Nasal cavity respiratory epithelium epithelial cell of viscerocranial mucosa (primary cell): ENCODE results near the gene RNPS1. TPM values are rescaled to one million over a fixed set of nuclear protein-coding genes. Genes with fewer than 3 reads are reported as not detected.

Source experiments
- total RNA-seq: library from RNA; depleted of rRNA; stranded (reverse); fragments of >200 nt; gene quantifications from 2 replicates; pipeline ENCODE4 v1.2.3, GENCODE V29; 2014

The RNPS1 gene, protein sequence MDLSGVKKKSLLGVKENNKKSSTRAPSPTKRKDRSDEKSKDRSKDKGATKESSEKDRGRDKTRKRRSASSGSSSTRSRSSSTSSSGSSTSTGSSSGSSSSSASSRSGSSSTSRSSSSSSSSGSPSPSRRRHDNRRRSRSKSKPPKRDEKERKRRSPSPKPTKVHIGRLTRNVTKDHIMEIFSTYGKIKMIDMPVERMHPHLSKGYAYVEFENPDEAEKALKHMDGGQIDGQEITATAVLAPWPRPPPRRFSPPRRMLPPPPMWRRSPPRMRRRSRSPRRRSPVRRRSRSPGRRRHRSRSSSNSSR
- total RNA-seq: 80.3 and 114 TPM in 2 replicates

DNA sequence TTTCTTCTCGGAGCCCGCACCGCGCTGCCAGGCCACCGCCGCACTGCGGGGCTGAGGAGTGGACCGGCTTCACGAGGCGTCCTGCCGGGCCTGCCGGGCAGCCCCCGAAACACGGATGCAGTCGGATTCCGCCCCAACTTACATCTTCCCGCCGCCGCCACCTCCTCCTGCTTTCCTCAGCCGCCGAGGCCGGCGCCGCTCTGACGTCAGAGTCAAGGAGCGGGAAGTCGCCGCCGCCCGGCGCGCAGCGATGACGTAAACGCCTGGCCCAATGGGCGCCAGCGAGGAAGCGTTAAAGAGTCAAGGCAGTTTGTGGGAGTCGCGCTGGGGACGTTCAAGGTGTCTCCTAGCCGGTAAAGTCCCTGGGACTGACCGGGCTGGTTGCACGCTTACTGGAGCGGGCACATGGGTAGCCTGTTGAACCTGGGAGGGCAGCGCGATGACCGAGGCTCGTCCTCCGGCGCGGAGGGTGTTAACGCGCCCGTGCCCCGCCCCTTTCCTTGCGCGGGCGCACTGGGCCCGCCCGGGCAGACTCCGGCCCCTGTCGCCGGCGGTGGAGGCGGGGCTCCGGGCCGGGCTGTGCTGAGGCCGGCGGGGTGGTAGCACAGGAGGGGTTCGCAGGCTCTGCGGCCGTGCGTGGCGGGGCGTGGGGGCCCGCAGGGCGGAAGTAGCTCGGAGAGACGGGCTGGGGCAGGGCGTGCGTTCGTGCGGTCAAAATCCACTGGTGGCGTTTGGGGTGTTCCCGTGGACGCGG, at the start of gene RNPS1:
RNPS1 (minus strand) TSS at position 214 of the 754 bp plus-strand sequence. CDS start 3,483 bp downstream, outside the sequence.

DNA sequence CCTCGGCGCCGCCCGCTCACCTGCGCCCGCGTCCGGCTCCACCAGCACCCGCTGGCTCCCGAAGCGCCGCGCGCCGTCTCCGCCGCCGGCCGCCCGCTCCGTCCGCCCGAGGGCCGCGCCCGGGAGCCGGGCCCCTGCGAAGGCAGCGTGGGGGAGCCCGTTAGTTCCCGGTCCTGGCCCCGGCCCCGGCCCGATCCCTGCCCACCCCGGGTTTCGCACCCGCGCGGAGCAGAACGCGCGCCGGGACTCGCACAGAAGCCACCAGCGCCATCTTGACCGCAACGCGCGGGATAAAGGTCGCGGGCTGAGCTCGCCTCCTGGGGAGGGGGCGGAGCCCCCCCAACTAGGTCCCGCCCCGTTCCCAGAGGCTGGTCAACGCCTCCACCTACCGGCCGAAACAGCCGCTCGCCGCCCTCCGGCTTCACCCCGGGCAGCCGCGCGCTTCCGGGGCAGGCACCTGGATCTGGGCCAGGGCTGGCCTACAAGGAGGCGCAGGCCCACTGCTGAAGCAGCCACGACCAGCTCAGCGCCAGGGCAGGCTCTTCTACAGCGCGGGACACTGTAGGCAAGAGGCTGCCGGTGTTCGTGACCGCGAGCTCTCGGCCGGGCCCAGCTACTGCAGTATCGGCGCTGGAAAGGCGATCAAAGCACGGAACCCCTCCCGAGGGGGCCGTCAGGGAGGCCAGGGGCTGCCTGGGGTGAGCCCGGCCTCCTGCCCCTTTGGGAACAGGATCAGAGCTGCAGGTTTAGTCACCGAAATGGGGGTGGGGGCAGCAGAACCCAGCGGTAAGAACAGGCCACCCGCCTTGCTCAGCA, 16.4 kb downstream of the RNPS1 start, which contains the start of gene ECI1:
ECI1 (minus strand) TSS at position 292 of the 816 bp plus-strand sequence; CDS start at position 271, 21 bp downstream.

DNA sequence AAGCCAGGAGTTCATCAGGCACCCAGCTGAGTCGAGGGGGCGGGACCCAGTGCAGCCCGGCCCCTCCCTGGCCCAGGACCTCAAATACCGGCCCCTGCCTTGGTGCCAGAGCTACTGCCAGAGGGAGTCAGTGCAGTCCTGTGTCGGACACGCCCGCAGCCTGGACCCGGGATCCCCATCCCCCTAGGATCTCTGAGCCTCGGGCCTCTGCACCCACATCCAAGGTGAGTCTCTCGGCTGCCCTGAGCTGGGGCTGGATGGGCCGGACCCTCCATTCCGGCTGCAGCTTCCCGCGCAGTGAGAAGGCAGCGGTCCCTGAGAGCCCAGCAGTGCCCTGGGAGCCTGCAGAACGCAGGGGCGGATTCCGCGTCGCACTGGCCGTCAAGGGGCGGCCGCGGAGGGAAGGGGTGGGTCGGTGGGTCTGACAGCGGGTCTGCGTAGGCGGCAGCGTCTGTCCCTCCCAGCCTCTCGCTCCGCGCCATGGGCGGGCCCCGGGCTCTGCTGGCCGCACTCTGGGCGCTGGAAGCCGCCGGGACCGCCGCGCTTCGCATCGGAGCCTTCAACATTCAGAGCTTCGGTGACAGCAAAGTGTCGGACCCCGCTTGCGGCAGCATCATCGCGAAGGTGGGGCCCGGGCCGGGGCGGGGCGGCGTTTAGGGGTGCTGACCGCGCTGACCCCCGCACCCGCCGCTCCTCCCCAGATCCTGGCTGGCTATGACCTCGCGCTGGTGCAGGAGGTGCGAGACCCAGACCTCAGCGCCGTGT, 31.4 kb downstream of the RNPS1 start, which contains the start of gene DNASE1L2:
DNASE1L2 (plus strand) TSS at position 108 of the 765 bp plus-strand sequence; CDS start at position 481, 373 bp downstream.

DNA sequence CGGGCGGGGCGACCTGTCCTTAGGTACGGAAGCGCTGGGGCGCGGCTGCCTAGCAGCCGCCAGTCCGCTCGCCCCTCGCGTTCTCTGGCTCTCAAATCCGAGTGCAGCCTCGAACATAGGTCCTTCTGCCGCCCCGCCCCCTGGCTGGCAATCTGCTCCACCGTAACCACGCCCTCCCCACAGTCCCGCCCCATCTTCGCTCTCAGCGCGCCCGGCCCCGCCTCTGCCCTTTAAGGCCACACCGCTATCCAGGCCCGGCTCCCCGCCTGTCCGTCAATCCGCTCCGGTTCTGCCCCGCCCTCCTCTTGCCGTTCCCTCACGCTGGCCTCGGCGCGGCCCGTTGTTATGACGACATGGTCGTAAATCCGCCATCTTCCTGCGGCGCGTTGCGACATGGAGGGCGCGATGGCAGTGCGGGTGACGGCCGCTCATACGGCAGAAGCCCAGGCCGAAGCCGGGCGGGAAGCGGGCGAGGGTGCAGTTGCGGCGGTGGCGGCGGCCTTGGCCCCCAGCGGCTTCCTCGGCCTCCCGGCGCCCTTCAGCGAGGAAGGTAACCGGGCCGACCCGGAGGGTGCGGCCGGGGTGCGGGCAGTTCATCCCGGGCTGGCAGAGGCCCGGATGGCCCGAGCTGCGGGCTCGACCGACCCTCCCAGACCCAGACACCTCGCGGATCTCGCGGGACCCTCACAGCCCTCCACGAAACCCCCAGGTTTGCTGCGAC, 44.5 kb downstream of the RNPS1 start, which contains the start of gene E4F1:
E4F1 (plus strand) TSS at position 371 of the 721 bp plus-strand sequence; CDS start at position 394, 23 bp downstream.

DNA sequence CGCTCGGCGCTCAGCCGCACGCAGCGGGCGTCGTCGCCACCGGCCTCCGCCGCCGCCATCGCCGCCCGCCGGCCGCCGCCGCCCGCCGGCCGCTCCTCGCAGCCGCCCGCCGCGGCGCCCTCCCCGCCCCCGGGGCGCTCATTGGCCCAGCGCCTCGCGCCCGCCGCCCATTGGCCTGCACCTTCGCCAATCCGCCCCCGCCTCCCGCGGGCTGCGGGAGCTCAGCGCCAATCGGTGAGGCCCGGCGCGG, 53.3 kb downstream of the RNPS1 start, which contains the start of gene PGP:
PGP (minus strand) TSS at position 122 of the 250 bp plus-strand sequence; CDS start at position 59, 63 bp downstream.

DNA sequence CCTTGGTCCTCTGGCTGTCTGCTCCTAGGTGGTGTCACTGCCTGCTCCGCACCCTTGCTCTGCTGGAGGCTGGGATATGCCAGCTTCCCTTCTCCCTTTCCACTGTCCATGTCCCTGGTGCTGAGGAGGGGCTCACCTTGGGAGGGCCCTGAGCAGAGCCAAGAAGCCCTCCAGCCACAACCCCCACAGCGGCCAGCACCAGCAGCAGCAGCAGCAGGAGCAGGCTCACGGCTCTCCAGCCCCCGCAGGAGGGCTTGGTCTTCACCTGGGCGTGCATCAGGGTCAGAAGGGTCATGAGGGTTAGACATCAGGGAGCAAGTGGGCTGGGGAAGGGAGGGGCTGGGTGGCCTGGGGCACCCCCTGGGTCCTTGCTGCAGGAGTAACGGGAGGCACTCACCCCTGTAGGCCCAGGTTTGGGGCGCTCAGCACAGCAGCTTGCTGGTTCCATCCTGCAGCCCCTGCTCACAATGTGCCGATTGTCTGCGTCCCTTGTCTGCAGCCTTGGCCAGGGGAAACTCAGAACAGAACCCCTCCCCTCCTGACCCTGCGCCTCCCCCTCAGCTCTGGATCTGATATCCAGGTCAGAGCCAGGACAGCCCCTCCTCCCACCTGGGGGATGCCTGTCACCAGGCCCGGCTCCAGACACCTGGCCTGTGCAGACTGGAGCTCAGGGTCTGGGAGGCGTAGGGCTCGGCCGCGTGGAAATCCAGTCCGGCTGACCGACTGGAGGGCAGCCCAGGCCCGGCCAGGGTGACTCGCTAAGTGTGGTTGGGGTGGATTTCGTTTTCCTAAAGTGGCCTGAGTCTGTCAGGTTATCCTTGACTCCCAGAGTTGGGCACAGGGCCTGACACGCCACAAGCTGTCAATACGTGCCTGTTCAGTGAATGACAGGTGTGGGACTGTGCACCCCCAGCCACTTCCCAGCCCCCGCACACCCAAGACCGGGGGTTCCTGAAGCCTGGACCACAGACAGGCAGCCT, 57.2 kb downstream of the RNPS1 start, which contains the start of gene BRICD5:
BRICD5 (minus strand) TSS at position 478 of the 980 bp plus-strand sequence; CDS start at position 448, 30 bp downstream.

DNA sequence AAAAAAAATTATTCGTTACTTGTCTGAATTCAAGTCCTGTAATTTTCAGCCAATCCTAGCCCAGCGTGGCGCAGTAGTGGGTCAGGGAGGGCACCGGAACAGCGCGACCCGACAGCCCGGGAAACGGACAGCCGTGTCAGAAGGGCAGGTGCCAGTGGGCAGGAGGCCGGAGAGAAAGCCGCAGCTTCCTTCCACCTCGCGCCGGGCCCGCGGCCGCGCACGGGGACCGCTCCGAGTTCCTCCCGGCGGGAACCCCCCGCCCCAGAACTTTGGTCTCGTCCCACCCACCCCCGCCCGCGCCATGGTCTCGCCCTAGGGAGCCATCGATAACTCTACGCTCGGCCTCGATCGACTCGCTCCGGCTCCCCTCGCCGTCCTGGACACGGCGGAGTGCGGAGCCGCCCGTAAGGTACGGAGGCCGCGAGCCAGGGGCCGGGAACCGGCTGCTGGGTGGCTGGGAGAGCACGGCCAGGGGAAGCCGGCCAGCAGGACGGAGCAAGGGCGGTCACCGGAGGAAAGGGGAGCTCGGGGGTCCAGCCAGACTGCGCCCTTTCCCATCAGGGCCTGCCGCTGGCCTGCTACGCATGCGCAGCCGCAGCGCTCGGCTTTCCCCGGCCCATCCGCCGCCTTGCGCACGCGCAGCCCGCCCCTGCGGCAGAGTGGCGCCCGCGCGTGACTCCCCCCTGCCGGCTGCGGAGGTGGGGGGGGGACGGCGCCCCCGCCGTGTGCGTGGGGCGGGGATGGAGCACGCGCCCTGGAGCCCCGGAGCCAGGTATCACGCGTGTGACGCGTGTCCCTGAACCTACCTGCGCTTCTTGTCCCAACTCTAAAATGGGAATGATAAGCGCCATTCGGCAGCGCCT, 62.6 kb downstream of the RNPS1 start, which contains the start of gene MLST8:
MLST8 (plus strand) TSS at position 351 of the 863 bp plus-strand sequence. CDS start 632 bp downstream, outside the sequence.

Other genes with a start within 250 kb of the RNPS1 start
- under 0.01 TPM in 1 of 2 replicates, not detected in the other for gene NPW, start 248.3 kb downstream of the RNPS1 start, total RNA-seq
- gene NHERF2, start 241.2 kb downstream of the RNPS1 start, total RNA-seq: 10.3 and 19.8 TPM in 2 replicates
- gene NTHL1, start 220.3 kb downstream of the RNPS1 start, total RNA-seq: 17.4 and 21.2 TPM in 2 replicates
- gene TSC2, start 220.1 kb downstream of the RNPS1 start, total RNA-seq: 19.8 and 53.7 TPM in 2 replicates
- gene PKD1, start 132.2 kb downstream of the RNPS1 start, total RNA-seq: 89.5 and 226 TPM in 2 replicates
- gene RAB26, start 119.5 kb downstream of the RNPS1 start, total RNA-seq: 0.28 and 0.34 TPM in 2 replicates
- gene TRAF7, start 112.3 kb downstream of the RNPS1 start, total RNA-seq: 57.1 and 81.6 TPM in 2 replicates
- gene CASKIN1, start 71.5 kb downstream of the RNPS1 start, total RNA-seq: 0.34 and 1.6 TPM in 2 replicates
- 23.9 and 25.3 TPM in 2 replicates for gene MLST8, start 62.7 kb downstream of the RNPS1 start, total RNA-seq
- 1.0 and 2.1 TPM in 2 replicates for gene BRICD5, start 57.3 kb downstream of the RNPS1 start, total RNA-seq
- 7.2 and 8.0 TPM in 2 replicates for gene PGP, start 53.3 kb downstream of the RNPS1 start, total RNA-seq
- 24.9 and 28.6 TPM in 2 replicates for gene E4F1, start 44.5 kb downstream of the RNPS1 start, total RNA-seq
- 0.34 and 1.00 TPM in 2 replicates for gene DNASE1L2, start 31.7 kb downstream of the RNPS1 start, total RNA-seq
- gene ECI1, start 16.5 kb downstream of the RNPS1 start, total RNA-seq: 36.4 and 170 TPM in 2 replicates
- gene ABCA3, start 72.6 kb upstream of the RNPS1 start, total RNA-seq: 0.64 and 0.68 TPM in 2 replicates
- 3.1 and 5.5 TPM in 2 replicates for gene CCNF, start 161.3 kb upstream of the RNPS1 start, total RNA-seq
- gene TEDC2, start 192.0 kb upstream of the RNPS1 start, total RNA-seq: 1.00 and 1.0 TPM in 2 replicates
- gene NTN3, start 203.2 kb upstream of the RNPS1 start, total RNA-seq: 0.21 TPM in 1 of 2 replicates, not detected in the other
- gene TBC1D24, start 207.0 kb upstream of the RNPS1 start, total RNA-seq: 5.1 and 13.5 TPM in 2 replicates
- gene ATP6V0C, start 245.8 kb upstream of the RNPS1 start, total RNA-seq: 14.0 and 28.9 TPM in 2 replicates